Mesothelial cell of epicardium (in vitro differentiated cells): ENCODE measurements around the gene ATRN. TPM values are rescaled to one million over a fixed set of nuclear protein-coding genes. Genes with fewer than 3 reads are reported as not detected.
A peak's percentile ranks its signal among the peaks of the same experiment; 100 is the strongest.

Experiments
- DNase-seq, 2 experiments: peaks; one replicate each; pipeline ENCODE4 v3.0.0; 2021; ENCODE audit warnings: low spot score in 2 of 2; ENCODE audit not compliant: unreplicated experiment in 2 of 2
- H3K27ac Mint-ChIP-seq: 2 replicates; pipeline ENCODE4 v1.8.0; 2021; ENCODE audit warnings: mixed read lengths
- H3K27me3 Mint-ChIP-seq: 2 replicates; pipeline ENCODE4 v1.8.0; 2021; ENCODE audit warnings: low read depth, mixed read lengths
- H3K36me3 Mint-ChIP-seq: 2 replicates; pipeline ENCODE4 v1.8.0; 2021; ENCODE audit warnings: mixed read lengths
- H3K4me1 Mint-ChIP-seq: 2 replicates; pipeline ENCODE4 v1.8.0; 2021; ENCODE audit warnings: mixed read lengths
- H3K4me3 Mint-ChIP-seq: 2 replicates; pipeline ENCODE4 v1.8.0; 2021; ENCODE audit warnings: mild to moderate bottlenecking, moderate library complexity, mixed read lengths
- H3K9me3 Mint-ChIP-seq: 2 replicates; pipeline ENCODE4 v1.8.0; 2021; ENCODE audit warnings: mixed read lengths
- CTCF ChIP-seq: fragments of 200-600 bp; sonication (generic); IDR thresholded peaks from one replicate; pipeline ENCODE4 v1.5.0; 2021; ENCODE audit warnings: antibody characterized with exemption; ENCODE audit not compliant: unreplicated experiment
- total RNA-seq: library from RNA; stranded (reverse); gene quantifications from 3 replicates; pipeline ENCODE4 v1.2.1, GENCODE V29; 2021

ATRN gene
- total RNA-seq, 1 donor from 2014 or later, result 47.5 TPM

GRCh38 chr20:3661814-3662665 lies 191.2 kb downstream of the ATRN start:
- Mint-ChIP-seq H3K9me3 (no peaks in the 10 kb centered on the region), H3K27me3 (peaks cover 52% of the 10 kb centered on the region), H3K4me1 (peaks cover 19% of the 10 kb centered on the region), H3K36me3 (no peaks in the 10 kb centered on the region), H3K27ac (no peak overlapping the region), H3K4me3 (peak overlapping the region; percentile 3)
- no peak for DNase-seq
- no peak for TF ChIP-seq CTCF

- Mint-ChIP-seq H3K9me3 (no peaks in the 10 kb centered on the region), H3K27me3 (peaks cover 52% of the 10 kb centered on the region), H3K4me1 (peaks cover 20% of the 10 kb centered on the region), H3K36me3 (no peaks in the 10 kb centered on the region), H3K4me3 (no peak within 1 kb of the TSS), H3K27ac (no peak within 1 kb of the TSS)
- no peak for TF ChIP-seq CTCF
- DNase-seq, result no peak
Measured at GRCh38 chr20:3663031-3663701, 192.3 kb downstream of the ATRN start, which contains the start of gene GFRA4. Gene GFRA4 (minus strand): TSS chr20:3663399. CDS start chr20:3663399, 0 bp downstream.

GRCh38 chr20:3663858-3664257 lies 193.0 kb downstream of the ATRN start:
- TF ChIP-seq CTCF, result no peak
- Mint-ChIP-seq H3K9me3 (no peaks in the 10 kb centered on the region), H3K27me3 (peaks cover 49% of the 10 kb centered on the region), H3K36me3 (no peaks in the 10 kb centered on the region), H3K4me1 (peaks cover 16% of the 10 kb centered on the region), H3K4me3 (no peak overlapping the region), H3K27ac (no peak overlapping the region)
- DNase-seq, result no peak

GRCh38 chr20:3667434-3668037 lies 196.7 kb downstream of the ATRN start:
- Mint-ChIP-seq H3K27ac (peak overlapping the region; percentile 78), H3K4me3 (peak overlapping the region; percentile 5), H3K9me3 (no peaks in the 10 kb centered on the region), H3K27me3 (peaks cover 40% of the 10 kb centered on the region), H3K4me1 (peaks cover 13% of the 10 kb centered on the region), H3K36me3 (no peaks in the 10 kb centered on the region)
- TF ChIP-seq CTCF, result no peak
- DNase-seq, result no peak

- peaks cover 37% of the 10 kb centered on the region for H3K27me3 Mint-ChIP-seq
- H3K27ac Mint-ChIP-seq, result no peak overlapping the region
- DNase-seq, result no peak
- peaks cover 1% of the 10 kb centered on the region for H3K36me3 Mint-ChIP-seq
- no peaks in the 10 kb centered on the region for H3K9me3 Mint-ChIP-seq
- TF ChIP-seq CTCF, result no peak
- no peak overlapping the region for H3K4me3 Mint-ChIP-seq
- H3K4me1 Mint-ChIP-seq, result peaks cover 13% of the 10 kb centered on the region
Measured at GRCh38 chr20:3669710-3670367, 199.0 kb downstream of the ATRN start.
